HFF-Myc (cell line): ENCODE measurements around the gene ELMOD1.
A peak's percentile ranks its signal among the peaks of the same experiment; 100 is the strongest.

Experiments
- DNase-seq: peaks from one replicate; pipeline ENCODE4 v3.0.0-alpha.2; 2011; ENCODE audit warnings: low read depth; ENCODE audit errors: extremely low read depth
- H3K4me3 ChIP-seq: replicated peaks from 2 replicates; pipeline ENCODE4 v1.5.1; 2011; ENCODE audit warnings: low read depth, mild to moderate bottlenecking, control low read depth, low read length
- CTCF ChIP-seq: IDR thresholded peaks from 2 replicates; pipeline ENCODE4 v1.5.1; 2012; ENCODE audit warnings: mild to moderate bottlenecking, low read depth, low read length, control low read depth; ENCODE audit errors: missing control alignments

The ELMOD1 gene

GRCh38 chr11:107590460-107591377, at the start of gene ELMOD1:
ELMOD1 (plus strand) TSS chr11:107591147; CDS start chr11:107618190, 27,043 bp downstream.
- no peak for DNase-seq
- no peak for TF ChIP-seq CTCF
- H3K4me3 ChIP-seq, result peak within 1 kb of the TSS; percentile 49

DNA sequence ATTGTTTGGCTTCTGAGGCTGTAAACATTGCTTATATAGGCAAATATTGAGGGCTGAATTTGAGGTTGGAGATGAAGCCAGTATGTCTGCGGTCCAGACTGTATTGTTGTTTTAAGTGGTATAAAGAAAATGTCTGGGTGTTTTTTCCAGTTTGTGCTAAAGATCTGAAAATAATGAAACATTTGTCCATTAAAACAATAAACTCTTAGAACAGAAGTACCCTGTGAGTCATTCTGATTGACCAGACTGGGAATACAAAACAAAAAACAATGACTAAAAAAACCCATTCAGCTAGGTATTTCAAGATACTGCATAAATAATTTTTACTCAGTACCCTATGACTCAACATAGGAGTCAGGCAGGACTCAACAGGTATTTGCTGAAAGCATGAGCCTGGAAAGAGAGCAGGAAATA, 45.8 kb upstream of the ELMOD1 start:
- DNase-seq, result no peak
- H3K4me3 ChIP-seq, result no peak overlapping the region
- TF ChIP-seq CTCF, result no peak

DNA sequence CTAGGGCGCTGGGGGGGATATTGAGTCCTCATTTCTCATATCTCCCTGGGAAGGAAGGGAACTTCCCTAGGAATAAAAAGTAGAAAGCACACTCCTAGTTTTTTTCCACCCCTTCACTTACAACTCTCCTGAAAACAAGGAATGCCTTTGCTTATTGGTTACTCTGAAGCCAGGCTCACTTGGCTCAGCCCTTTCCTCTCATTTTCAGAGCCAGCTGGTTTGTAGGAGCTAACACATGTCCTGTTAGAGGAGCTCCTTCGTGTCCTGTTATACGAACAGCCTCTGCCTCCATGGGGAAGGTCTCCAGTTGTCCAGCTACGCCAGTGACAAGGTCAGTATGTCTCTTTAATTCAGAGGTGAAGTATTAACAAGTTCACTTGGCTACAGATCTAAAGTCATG, 43.0 kb upstream of the ELMOD1 start:
- H3K4me3 ChIP-seq, result no peak overlapping the region
- no peak for TF ChIP-seq CTCF
- no peak for DNase-seq

DNA sequence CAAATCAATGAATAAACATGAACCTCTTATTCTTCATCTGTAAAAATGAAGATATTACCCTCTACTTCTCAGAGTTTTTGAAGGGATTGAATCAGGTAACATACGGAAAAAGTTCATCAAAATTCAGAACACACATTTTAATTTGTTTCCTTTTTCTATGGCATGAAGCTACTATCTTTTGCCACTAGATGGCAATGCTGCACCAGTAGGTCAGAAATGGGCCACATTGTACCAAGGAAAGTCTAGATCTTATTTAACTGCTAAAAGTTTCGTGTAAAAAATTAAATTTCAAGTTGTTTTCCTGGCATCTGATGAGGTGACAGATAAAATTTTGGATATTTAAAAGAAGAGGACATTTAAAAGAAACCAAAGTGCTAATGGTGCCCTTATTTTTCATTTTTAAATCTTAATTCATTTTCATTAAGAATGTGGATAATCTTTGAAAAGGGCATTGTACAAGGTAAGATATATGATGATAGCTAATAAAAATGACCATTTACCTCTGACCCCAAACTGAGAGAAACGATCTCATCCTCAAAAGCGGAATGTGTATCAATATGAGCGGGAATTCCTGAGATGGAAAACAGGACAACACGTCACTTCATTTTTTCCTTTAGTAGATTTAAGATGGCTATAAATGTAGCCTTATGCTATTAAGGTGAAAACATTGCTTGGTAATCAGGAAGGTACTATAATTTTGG, 41.5 kb upstream of the ELMOD1 start:
- no peak overlapping the region for H3K4me3 ChIP-seq
- DNase-seq, result peak; percentile 33
- TF ChIP-seq CTCF, result peak; percentile 81

GRCh38 chr11:107549954-107550285, 41.0 kb upstream of the ELMOD1 start:
- no peak for TF ChIP-seq CTCF
- DNase-seq, result no peak
- H3K4me3 ChIP-seq, result no peak overlapping the region

GRCh38 chr11:107550304-107550703, 40.6 kb upstream of the ELMOD1 start:
- no peak for DNase-seq
- TF ChIP-seq CTCF, result no peak
- H3K4me3 ChIP-seq, result no peak overlapping the region
